ENCODE results near the gene RNF169.

DNA sequence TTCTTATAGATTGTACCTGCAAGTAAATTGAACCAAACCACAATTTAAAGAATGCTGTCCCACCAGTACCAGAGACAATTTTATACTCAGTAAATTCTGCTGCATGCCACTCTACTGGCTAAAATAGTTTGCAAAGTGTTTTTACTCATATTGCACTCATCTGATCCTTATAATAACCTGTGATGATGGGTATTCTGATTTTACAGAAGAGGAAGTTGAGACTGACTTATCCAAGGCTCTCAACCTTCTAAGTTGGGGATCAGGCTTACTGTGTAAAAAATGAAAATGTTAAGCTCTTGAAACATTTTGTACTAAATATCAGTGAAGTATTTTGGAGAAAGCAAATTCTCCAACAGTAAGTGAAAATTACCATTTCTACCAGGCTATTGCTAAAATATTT lies 37.9 kb downstream of the RNF169 start:
- TF ChIP-seq, protein P1, sequence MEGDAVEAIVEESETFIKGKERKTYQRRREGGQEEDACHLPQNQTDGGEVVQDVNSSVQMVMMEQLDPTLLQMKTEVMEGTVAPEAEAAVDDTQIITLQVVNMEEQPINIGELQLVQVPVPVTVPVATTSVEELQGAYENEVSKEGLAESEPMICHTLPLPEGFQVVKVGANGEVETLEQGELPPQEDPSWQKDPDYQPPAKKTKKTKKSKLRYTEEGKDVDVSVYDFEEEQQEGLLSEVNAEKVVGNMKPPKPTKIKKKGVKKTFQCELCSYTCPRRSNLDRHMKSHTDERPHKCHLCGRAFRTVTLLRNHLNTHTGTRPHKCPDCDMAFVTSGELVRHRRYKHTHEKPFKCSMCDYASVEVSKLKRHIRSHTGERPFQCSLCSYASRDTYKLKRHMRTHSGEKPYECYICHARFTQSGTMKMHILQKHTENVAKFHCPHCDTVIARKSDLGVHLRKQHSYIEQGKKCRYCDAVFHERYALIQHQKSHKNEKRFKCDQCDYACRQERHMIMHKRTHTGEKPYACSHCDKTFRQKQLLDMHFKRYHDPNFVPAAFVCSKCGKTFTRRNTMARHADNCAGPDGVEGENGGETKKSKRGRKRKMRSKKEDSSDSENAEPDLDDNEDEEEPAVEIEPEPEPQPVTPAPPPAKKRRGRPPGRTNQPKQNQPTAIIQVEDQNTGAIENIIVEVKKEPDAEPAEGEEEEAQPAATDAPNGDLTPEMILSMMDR (IDR thresholded peaks at IDR 0.05) = no peak
- TF ChIP-seq POLR2A (IDR thresholded peaks at IDR 0.05) = no peak
- TF ChIP-seq EP300 (IDR thresholded peaks at IDR 0.05) = no peak

Data from ovary (tissue), 3 donors.